Measurements from ENCODE around the gene HSBP1L1.

DNA sequence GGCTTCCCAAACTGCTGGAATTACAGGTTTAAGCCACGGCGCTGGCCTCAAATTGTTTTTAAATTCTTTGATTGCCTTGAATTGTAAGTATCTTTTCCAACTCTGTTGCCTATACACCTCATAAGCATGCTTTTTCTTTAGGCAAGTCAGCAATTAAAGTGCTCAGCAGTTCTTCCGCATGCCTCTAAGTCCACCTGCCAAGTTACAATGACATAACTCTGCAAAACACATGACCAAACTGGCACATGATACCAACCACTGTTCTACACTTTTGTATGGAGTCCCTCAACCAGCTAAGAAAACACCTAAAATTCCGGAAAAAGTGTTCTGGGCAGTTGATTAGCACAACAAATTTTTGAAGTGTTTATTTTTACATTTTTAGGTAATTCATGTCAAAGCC lies 18.8 kb downstream of the HSBP1L1 start:
- TF ChIP-seq RAD21 (IDR thresholded peaks at IDR 0.05; ENCODE audit: low read length) = no peak
- TF ChIP-seq SMC3 (IDR thresholded peaks at IDR 0.05; ENCODE audit: low read depth, low read length) = no peak
- no peak for TF ChIP-seq CTCF (IDR thresholded peaks at IDR 0.05)
- TF ChIP-seq FOSL2 (IDR thresholded peaks at IDR 0.05; ENCODE audit: borderline replicate concordance, low read depth) = no peak
- no peak for TF ChIP-seq YY1 (IDR thresholded peaks at IDR 0.05; ENCODE audit: low read depth)
- TF ChIP-seq RFX5 (IDR thresholded peaks at IDR 0.05; ENCODE audit: low read length) = no peak
